Astrocyte (in vitro differentiated cells and primary cell): ENCODE results near the gene CACNA1F.

ENCODE experiments used
- CTCF ChIP-seq: IDR thresholded peaks from 2 replicates; pipeline ENCODE4 v1.5.1; 2011; ENCODE audit warnings: low read depth, mild to moderate bottlenecking, inconsistent platforms, low read length, moderate library complexity; ENCODE audit not compliant: insufficient read depth
- EZH2 ChIP-seq: IDR thresholded peaks from 2 replicates; pipeline ENCODE4 v1.6.1; 2012; ENCODE audit warnings: mild to moderate bottlenecking, low read length, inconsistent platforms; ENCODE audit not compliant: insufficient read depth

- TF ChIP-seq CTCF: no peak
- no peak for TF ChIP-seq EZH2
These were observed 5.4 kb downstream of the CACNA1F start for GRCh38 chrX:49227726-49228125.
